ENCODE data around the gene A3GALT2. TPM values are rescaled to one million over a fixed set of nuclear protein-coding genes. Genes with fewer than 3 reads are reported as not detected.

The A3GALT2 gene
- polyA plus RNA-seq, 1 experiment, result not detected

- Histone ChIP-seq H3K4me3 (ENCODE audit: low read depth, low read length) (no peak overlapping the region), H3K27me3 (ENCODE audit: control insufficient read depth, insufficient read depth, low read length) (no peaks in the 10 kb centered on the region; the same call in 1 of the 2 replicates), H3K36me3 (ENCODE audit: control insufficient read depth, insufficient read depth, low read length) (no peaks in the 10 kb centered on the region)
- no peak for DNase-seq (ENCODE audit: low read depth)
- TF ChIP-seq CTCF (IDR thresholded peaks at IDR 0.05; ENCODE audit: insufficient read depth, low read depth, low read length), result no peak
- POLR2A ChIA-PET, result no interaction called here
- CTCF ChIA-PET, result interaction anchor here (1.4 to 3.1 kb wide), 3 partner anchors 9 to 12 kb away, joined by 4 to 11 read pairs (median 7); no protein-coding TSS in a partner anchor
These were observed 13.4 kb downstream of the A3GALT2 start for GRCh38 chr1:33307494-33307864.

DNA sequence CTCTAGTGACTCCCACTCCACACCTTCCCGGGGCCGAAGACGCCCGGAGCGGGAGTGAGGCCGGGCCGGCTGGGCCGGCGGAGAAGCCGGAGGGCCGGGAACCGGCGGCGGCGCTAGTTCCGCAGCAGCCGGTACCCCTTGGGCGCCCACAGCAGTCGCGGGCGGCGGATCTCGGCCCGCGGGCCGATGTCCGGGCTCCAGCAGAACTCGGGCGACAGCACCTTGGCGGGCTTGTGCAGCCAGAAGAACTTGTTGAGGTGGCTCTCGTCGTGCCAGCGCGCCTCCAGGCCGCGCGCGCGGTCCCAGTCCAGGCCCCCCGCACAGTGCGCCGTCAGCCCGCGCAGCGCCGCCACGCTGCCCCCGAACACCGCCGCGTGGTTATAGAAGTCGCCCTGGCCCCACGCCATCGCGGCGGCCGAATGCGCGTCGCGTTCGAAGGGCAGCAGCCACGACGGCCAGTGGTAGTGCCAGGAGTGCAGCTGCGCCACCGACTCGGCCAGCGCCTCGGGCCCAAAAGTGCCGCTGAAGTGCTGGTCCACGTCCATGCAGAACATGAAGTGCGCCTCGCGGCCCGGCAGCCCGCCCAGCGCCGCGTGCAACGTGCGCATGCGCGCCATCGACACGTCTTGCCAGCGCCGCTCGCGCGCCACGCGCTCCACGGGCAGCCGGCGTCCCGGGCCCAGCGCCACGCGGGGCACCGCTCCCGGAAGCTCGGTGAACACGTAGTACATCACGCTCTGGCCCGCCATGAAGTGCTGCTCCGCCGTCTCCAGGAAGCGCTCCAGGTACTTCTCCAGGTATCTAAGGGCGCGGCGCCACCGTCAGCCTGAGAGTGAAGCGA, 14.0 kb downstream of the A3GALT2 start:
- CTCF ChIA-PET, result interaction anchor here (3.1 kb wide), 1 partner anchor 11 kb away, joined by 11 read pairs; no protein-coding TSS in a partner anchor
- no peak for TF ChIP-seq CTCF (IDR thresholded peaks at IDR 0.05; ENCODE audit: insufficient read depth, low read depth, low read length)
- DNase-seq (ENCODE audit: low read depth), result no peak

DNA sequence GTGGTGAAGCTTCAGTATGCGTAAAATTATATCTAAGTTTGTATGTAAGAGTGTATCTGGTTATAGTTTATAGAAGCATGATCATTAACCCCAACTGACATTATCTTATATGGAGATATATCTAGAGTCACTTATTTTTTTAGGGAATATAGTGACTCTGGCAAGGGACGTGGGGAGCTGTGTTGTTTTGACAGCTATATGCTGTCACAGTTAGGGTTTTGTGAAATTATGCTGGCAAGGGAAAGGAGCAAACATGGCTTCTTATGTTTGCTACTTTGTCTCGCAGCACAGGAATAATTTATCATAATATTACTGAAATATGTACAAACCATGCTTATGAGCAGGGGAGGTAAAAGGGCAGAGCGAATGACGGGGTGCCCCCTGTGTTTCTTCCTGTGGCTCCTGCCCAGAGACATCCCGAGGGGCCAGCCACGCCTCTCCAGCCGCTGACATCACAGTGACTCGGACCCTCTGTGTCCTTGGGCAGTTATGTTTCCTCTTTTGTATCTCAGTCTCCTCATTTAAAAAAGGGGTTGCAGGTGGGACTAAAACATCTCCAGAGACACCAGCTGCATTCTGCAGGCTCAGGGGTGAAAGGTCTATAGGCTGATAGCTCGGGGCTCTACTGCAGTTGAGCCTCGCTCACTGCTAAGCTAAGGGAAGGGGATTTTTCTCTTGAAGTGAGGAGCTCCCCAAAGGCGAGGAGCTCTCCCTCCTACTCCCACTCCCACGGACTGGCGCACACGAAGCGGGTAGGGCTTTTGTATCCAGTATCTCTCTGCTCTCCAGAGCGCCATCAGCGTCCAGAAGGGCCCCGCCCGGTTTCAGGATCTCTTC, 14.9 kb downstream of the A3GALT2 start:
- ChIA-PET CTCF (interaction anchor here (1.2 to 3.1 kb wide), 2 partner anchors 10 to 150 kb away, joined by 3 to 11 read pairs; no protein-coding TSS in a partner anchor), POLR2A (no interaction called here)
- Histone ChIP-seq H3K36me3 (ENCODE audit: control insufficient read depth, insufficient read depth, low read length) (no peaks in the 10 kb centered on the region), H3K4me3 (ENCODE audit: low read depth, low read length) (no peak overlapping the region), H3K27me3 (ENCODE audit: control insufficient read depth, insufficient read depth, low read length) (no peaks in the 10 kb centered on the region)
- TF ChIP-seq CTCF (IDR thresholded peaks at IDR 0.05; ENCODE audit: insufficient read depth, low read depth, low read length), result no peak
- DNase-seq (ENCODE audit: low read depth), result no peak

More for the DNA sequence above, 14.0 kb downstream of the A3GALT2 start:
- POLR2A ChIA-PET, result no interaction called here
- H3K36me3 ChIP-seq (ENCODE audit: control insufficient read depth, insufficient read depth, low read length), result no peaks in the 10 kb centered on the region
- no peaks in the 10 kb centered on the region; the same call in 1 of the 2 replicates for H3K27me3 ChIP-seq (ENCODE audit: control insufficient read depth, insufficient read depth, low read length)
- no peak overlapping the region for H3K4me3 ChIP-seq (ENCODE audit: low read depth, low read length)

DNA sequence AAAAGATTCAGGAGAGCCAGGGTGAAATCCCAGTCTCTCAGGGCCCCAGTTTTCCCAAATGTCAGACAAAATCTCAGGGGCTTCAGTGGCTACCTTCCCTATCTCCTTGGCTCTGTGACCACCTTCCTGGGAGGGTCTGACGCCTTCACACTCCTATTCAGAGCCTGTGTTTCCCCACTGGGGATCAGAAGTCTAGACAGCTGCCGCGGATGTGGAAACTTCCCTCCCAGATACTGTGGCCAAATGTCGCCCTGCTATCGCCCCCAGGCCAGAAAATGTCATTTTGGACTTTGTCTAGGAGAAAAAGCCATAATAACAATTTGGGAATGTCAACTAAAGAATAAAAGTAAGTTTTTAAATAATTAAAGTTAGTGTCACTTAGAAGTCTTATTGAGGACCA, 15.9 kb downstream of the A3GALT2 start:
- ChIA-PET POLR2A (no interaction called here), CTCF (interaction anchor here (1.0 to 3.1 kb wide), 3 partner anchors 9 to 151 kb away, joined by 3 to 11 read pairs (median 3); no protein-coding TSS in a partner anchor)
- H3K27me3 ChIP-seq (ENCODE audit: control insufficient read depth, insufficient read depth, low read length), result no peaks in the 10 kb centered on the region
- no peak overlapping the region for H3K4me3 ChIP-seq (ENCODE audit: low read depth, low read length)
- no peaks in the 10 kb centered on the region for H3K36me3 ChIP-seq (ENCODE audit: control insufficient read depth, insufficient read depth, low read length)
- DNase-seq (ENCODE audit: low read depth), result no peak
- no peak for TF ChIP-seq CTCF (IDR thresholded peaks at IDR 0.05; ENCODE audit: insufficient read depth, low read depth, low read length)

DNA sequence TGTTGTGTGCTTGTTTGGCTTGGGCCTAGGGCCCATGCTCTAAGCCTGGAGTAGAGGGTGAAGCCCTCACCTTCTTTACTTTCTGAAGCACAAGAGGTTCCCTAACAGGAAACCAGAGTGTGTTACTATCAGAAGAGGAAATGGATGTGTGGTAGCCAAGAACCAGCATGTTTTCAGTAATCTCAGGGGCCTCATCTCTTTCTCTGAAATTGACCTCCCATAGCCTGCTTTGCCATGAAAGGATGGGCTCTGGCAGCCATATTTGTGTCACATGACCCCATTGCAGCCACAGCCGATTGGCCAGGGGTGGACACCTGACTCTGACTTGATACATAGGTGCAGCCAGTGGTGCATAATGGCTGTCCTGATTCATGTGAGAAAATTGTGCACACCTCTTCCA, 18.6 kb downstream of the A3GALT2 start:
- no peak for TF ChIP-seq CTCF (IDR thresholded peaks at IDR 0.05; ENCODE audit: insufficient read depth, low read depth, low read length)
- Histone ChIP-seq H3K36me3 (ENCODE audit: control insufficient read depth, insufficient read depth, low read length) (peaks cover 7% of the 10 kb centered on the region), H3K27me3 (ENCODE audit: control insufficient read depth, insufficient read depth, low read length) (no peaks in the 10 kb centered on the region), H3K4me3 (ENCODE audit: low read depth, low read length) (no peak overlapping the region)
- CTCF ChIA-PET, result interaction anchor here (0.7 to 1.7 kb wide), 5 partner anchors 11 to 169 kb away, joined by 3 to 4 read pairs (median 3); no protein-coding TSS in a partner anchor
- POLR2A ChIA-PET, result no interaction called here
- DNase-seq (ENCODE audit: low read depth), result no peak
